HG03108 (cell line): ENCODE data around the gene RHOT2.

ENCODE experiments used
- ATAC-seq: cut with Tn5 transposase; IDR thresholded peaks from one replicate; pipeline ENCODE4 v1.9.1; 2021; ENCODE audit warnings: moderate library complexity; ENCODE audit not compliant: unreplicated experiment

Gene RHOT2

DNA sequence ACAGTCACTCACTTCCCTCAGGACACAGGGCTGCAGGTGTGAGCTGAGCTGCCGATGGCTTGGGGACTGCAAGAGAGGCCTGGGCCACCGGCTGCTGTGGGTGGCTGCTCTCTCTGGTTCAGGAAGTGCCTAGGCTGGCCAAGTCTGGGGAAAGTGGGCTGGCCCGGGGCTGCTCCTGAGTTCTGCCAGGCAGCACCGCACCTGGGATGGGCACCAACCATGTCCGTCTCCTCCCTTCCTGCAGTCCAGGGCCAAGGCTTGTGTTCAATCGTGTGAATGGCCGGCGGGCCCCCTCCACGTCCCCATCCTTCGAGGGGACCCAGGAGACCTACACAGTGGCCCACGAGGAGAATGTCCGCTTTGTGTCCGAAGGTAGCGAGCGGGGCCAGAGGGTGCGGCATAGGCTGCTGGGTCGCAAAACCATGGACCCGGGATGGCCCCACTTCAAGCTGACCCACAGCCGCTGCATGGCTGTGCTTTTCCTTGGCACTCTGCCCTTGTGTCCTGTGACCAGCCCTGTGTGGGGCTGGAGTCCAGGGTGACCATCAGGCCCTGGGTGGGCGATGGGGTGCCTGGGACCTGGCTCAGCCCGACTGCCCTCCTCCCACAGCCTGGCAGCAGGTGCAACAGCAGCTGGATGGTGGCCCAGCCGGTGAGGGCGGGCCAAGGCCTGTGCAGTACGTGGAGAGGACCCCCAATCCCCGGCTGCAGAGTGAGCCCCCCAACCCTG is 20.6 kb upstream of the RHOT2 start:
- ATAC-seq: no peak

DNA sequence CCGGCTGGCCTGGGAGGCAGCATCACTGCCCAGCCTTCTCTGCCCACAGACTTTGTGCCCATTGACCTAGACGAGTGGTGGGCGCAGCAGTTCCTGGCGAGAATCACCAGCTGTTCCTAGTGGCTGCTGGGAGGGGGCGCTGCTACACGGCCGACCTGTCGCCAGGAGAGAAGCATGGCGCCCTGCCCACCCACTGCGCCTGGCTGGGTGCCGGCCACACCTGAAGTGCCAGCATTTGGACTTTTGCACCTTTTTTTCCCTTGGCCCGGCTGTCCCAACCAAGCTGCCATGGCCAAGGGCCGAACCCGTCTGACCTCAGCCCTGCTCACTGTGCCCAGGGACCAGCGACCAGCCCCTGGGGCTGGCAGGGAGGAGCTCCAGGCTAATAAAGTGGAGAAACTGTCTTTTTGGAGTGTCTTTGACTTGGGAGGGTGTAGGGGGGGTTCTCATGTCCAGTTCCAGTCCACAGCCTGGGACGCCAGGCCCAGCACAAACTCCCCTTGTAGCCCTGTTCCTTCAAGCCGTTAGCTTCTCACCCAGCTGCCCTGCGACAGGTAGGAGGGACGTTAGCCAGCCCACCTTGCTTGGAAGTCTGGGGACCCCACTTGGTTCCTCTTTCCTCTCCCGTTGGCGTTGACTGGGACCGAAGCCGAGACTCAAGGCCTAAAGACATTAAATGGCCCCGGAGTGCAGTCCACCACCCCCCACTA is 19.7 kb upstream of the RHOT2 start:
- no peak for ATAC-seq

DNA sequence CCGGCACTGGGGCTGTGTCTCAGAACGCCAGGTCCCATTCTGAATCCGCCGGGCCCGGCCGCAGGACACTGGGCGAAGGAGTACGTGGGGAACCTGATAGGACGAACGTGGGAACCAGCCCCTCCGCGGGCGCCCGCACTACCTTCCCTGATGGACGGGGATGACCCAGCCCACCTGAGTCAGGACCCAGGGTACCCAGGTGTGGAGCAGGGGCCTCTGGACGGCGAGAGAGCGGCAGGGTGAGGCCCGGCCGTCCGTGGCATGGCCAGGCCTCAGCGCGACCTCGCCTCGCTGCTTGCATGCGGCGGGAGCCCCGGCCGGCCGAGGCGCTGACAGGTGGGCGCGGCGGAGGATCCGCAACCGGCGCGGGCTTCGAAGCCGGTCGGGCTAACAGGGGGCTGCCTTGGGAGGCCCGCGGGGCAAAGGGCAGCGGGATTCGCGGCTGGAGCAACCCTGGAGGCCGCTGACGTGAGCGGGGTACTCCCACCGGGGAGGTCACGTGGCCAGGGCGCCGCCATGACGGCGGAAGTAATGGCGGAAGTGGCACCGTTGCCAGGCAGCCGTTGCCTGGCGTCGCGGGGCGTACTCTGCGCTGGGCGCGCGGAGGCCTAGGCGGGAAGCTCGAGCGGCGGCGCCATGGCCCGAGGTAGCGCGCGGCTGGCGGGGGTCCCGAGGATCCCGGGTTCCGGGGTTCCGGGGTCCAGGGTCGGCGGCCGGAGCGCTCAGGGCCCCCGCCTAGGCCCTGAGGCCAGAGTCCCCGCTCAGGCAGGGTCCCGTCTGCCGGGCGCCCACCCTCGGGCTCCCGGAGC is 18.9 kb upstream of the RHOT2 start, which contains the start of gene WDR90:
Gene WDR90, plus strand, starts transcription at position 585 of the 809 bp plus-strand sequence. Its CDS starts 52 bp downstream, at position 637.
- peak; percentile 71 for ATAC-seq

DNA sequence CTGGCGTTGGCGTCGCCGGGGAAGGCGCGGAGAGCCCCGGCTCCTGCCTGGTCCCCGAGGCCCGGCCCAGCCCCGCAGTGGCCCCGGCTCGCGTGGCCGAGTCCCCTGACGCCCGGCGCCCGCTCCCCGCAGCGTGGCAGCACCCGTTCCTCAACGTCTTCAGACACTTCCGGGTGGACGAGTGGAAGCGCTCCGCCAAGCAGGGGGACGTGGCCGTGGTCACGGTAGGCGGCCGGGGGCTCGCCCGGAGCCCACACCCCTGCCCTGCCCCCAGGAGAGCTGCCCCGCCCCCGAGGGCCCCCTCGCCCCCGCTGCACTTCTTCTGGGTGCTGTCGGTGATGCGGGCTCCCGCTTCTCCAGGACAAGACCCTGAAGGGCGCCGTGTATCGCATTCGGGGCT is 18.3 kb upstream of the RHOT2 start:
- no peak for ATAC-seq

DNA sequence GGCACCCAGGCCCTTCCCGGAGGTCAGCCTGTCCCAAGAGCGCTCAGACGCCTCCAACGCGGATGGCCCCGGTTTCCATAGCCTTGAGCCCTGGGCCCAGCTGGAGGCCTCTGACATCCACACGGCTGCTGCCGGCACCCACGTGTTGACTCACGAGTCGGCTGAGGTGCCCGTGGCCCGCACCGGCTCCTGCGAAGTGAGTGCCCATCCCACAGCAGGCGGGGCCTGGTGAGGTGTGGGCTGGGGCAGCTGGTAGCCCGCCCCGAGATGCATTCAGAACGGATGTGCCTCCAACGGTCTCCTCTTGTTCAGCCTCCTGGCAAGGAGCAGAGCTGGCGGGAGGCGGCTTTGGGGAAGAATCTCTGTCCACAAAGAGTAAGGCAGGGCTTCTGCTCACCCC is 16.1 kb upstream of the RHOT2 start:
- no peak for ATAC-seq

DNA sequence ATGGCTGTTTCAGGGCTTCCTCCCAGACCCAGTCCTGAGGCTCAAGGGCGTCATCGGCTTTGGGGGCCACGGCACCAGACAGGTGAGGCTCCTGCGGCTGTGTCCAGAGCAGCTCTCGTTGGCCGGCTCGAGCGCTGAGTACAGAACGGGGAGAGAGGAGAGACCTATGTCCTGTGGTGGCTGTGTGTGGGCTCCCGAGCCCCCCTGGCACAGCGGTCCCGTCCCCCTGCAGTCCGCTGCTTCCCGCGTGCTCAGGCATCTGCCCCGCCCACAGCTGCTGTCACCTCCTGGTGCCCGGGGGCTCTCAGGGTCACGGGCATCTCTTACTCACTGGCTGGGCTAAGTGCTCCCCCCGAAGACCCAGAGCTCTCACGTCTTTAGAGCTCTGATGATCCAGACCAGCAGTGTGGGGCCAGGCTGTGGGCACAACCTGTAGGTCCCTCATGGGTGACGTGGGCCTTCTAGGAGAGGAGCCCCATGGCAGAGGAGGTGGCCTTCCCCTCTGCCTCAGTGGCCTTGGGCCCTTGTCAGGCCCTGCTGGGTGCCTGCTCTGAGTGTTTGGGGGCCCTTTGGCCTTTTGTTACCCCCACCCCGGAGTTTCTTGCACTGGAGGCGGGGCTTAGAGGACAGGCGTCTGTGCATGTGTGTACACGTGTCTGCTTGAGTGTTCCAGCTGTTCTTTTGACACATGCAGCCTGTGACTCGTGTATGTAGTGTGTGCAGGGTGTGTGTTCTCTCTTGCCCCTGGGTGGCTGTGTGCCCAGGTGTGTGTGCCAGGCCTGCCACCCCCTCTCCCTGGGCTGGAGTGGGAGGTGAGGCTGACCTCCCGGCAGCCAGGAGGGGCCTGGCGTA is 15.3 kb upstream of the RHOT2 start:
- ATAC-seq: no peak

DNA sequence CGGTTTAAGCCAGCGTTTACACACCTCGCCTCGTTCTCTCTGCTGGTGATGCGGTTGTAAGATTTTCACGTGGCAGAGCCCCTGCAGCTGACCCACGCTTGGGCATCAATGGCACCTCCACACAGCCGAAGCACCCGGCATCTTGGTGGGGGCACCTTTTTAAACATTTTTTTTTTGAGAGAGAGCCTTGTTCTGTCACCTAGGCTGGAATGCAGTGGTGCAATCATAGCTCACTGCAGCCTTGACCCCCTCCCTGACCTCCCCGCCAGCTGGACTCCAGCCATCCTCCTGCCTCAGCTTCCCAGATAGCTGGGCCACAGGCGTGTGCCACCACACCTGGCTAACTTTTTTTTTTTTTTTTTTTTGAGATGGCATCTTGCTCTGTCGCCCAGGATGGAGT is 13.9 kb upstream of the RHOT2 start:
- no peak for ATAC-seq

DNA sequence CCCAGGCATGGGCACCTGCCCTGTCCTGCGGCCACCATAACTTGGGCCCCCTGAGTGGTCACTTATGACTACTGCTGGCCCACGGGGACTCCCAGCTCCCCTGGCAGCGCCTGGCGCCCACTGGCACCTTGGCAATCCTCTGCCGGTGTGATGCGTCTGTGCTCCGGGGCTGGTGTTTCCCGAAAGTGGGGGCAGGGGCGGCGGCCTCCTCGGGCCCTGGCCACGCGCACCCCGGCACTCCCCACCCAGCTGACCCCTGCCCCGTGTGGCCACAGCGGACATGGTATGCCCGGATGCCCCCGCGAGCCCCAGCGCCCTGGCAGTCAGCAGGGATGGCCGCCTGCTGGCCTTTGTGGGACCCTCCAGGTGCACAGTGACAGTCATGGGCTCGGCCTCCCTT is 10.4 kb upstream of the RHOT2 start:
- ATAC-seq: no peak

DNA sequence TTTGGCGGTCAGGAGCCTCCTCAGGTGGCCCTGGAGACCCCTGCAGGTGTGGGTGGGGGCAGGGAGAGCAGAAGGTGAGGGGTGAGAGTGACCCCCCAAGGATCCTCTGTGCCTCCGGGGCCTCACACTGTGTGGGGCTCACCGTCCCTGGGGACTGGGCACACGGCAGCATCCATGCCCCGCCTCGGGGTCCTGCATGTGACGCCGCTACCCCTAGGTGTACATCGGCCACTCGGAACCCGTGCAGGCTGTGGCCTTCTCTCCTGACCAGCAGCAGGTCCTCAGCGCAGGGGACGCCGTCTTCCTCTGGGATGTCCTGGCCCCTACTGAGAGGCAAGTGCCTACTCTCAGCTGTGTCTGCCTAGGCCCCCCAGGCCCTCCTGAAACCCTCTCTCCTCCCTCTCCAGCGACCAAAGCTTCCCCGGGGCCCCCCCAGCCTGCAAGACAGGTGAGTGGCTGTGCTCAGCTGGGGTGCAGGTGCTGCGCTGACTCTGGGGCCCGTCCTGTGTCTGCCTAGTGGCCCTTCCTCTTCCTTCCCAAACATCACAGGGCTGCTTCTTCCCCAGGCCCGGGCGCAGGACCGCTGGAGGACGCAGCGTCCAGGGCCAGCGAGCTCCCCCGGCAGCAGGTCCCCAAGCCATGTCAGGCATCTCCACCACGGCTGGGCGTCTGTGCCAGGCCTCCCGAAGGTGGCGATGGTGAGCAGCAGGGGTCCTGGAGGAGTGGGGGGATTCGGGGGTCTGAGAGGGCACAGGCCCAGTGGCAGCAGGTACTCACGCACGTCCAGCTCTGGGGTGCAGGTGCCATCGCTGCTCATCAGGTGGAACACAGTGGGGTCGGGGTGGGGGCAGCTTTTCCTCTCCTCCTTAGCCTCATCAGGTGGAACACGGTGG is 9.0 kb upstream of the RHOT2 start:
- ATAC-seq: no peak

DNA sequence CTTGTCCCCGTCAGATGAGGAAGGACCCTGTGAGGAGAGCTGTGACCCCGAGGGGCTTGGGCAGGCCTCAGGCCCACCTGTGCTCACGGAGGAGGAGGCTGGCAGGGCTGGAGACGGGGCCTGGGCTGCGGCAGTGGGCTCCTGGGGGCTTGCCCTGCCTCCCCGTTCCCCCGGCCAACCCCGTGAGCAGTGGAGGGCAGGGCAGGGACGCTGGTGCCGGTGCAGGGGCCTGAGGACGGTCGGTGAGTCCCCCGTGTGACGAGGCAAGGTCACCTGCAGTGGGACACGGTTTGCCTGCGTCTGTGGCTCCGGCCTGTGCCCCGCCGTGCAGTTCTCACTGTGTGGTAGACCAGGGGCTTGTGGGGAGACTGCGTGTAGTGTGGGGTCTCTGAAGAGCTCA is 8.3 kb upstream of the RHOT2 start:
- no peak for ATAC-seq

DNA sequence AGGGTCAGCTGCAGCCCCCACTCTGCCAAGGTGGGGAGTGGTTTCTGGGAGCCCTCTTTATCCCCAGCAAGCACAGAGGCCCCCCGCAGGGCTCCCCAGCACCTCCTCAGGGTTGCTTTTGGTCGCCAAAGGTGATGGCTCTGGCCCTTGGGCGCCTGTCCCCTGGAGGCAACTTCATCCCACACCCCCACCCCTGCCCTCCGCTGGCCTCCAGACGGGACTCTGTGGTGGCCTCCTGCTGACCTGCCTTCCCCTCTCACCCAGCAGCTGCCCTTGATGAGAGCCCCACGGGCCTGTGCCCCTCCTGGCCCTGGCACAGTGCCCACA is 7.8 kb upstream of the RHOT2 start:
- no peak for ATAC-seq

DNA sequence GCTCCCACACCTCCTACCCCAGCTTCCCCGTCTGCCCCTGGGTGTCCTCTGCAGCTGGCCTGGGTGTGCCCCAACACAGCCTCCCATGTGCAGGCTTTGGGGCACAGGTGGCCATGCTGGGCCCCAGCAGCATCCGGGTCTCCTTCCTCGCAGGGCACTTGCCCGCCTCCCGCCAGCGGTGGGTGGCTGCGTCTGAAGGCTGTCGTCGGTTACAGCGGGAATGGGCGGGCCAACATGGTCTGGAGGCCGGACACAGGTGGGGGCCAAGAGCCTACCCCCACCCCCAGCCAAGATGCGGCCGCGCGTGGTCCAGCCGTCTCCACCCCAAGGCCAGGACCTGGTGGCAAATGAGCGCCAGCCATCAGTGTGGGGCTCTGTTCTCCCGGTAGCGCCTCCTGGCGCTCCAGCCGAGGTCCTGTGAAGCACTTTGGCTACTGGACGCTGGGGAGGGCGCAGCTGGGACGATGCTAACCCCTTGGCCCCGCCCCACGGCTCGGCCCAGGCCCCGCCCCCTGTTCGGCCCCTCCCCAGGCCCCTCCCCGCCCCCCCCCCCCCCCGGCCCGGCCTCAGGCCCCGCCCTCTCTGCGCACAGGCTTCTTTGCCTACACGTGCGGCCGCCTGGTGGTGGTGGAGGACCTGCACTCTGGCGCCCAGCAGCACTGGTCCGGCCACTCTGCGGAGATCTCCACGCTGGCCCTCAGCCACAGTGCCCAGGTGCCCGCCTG is 7.3 kb upstream of the RHOT2 start:
- peak; percentile 53 for ATAC-seq

DNA sequence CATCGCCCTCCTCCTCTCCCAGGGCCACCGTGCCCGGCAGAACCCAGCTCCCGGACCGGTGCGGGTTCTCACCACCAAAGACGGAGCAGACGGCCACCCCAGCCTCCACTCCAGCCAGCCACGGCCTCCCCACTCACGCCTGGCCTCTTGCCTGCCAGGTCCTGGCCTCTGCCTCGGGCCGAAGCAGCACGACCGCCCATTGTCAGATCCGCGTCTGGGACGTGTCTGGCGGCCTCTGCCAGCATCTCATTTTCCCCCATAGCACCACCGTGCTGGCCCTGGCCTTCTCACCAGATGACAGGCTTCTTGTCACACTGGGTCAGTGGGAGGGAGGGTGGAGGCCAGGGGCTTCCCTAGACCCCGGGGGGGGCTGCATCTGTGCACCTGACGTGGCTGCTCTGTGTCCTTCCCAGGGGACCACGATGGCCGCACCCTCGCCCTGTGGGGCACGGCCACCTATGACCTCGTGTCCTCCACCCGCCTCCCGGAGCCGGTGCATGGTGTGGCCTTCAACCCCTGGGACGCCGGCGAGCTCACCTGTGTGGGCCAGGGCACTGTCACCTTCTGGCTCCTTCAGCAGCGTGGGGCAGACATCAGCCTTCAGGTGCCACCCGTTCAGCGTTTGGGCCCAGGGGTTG is 6.6 kb upstream of the RHOT2 start:
- no peak for ATAC-seq

DNA sequence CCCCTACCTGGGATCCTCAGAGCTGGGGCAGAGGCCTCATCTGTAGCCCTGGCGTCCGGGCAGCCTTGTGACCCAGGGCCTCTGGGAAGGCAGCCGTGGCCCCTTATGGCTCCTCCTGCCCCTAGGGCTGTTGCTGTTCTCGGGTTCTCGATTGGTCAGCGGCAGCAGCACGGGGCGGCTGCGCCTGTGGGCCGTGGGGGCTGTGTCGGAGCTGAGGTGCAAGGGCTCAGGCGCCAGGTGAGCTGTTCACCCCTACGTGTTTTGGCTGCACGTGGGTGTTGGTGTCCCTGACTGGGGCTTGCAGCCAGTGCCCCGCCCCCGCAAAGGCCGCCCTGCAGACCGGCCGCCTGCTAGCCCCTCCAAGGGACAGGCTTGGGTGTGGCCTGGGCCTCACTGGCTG is 5.8 kb upstream of the RHOT2 start:
- no peak for ATAC-seq

DNA sequence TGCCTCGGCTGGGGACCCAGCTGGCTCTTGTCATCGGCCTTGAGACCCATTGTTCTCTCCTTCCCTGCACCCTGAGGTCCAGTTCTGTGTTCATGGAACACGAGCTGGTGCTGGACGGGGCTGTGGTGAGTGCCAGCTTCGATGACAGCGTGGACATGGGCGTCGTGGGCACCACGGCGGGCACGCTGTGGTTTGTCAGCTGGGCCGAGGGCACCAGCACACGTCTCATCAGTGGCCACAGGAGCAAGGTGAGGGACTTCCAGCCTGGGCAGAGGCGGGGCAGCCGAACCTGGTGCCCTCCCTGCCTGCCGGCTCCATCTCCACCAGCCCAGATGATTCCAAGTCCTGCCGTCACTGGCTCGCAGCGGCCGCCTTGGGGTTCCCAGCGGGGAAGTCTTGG is 5.3 kb upstream of the RHOT2 start:
- ATAC-seq: no peak

DNA sequence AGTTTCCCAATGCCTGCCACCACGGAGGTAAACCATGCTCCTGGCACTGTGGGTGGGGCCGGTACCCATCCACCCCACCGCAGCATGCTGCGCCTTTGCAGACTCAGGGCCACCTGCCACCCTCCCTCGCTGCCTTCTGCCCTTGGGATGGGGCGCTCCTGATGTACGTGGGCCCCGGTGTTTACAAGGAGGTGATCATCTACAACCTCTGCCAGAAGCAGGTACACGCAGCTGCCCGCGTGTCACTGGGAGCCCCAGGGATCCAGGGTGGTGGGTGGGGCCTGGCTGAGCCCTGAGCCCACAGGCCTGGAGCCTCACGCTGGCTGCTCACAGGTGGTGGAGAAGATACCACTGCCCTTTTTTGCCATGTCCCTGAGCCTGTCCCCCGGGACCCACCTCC is 1.4 kb upstream of the RHOT2 start:
- ATAC-seq: no peak

DNA sequence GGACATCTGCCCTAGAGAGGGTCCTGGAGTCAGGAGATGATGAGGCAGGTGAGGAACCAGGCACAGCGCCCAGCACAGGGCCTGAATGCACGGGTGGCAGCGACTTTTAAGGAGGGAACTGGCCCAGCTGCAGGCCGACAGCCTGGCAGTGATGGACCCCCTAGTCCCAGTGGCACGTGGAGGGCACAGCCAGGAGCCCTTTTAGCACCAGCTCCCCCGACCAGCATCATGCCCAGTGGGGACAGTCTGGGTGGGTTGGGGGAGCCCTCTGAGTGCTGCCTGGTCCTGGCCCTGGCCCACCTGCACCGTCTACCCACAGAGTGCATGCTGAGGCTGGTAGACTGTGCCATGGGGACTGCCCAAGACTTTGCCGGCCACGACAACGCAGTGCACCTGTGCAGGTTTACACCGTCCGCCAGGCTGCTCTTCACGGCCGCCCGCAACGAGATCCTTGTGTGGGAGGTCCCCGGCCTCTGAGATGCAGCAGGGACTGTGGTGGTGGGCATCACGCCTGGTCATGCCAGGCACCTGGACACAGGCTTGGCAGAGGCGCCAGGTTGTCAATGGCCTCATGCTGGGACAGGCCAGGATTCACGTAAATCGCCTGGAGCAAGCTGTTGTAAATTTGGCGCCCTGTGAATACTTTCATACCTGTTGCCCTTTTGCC is 686 bp upstream of the RHOT2 start:
- no peak for ATAC-seq

DNA sequence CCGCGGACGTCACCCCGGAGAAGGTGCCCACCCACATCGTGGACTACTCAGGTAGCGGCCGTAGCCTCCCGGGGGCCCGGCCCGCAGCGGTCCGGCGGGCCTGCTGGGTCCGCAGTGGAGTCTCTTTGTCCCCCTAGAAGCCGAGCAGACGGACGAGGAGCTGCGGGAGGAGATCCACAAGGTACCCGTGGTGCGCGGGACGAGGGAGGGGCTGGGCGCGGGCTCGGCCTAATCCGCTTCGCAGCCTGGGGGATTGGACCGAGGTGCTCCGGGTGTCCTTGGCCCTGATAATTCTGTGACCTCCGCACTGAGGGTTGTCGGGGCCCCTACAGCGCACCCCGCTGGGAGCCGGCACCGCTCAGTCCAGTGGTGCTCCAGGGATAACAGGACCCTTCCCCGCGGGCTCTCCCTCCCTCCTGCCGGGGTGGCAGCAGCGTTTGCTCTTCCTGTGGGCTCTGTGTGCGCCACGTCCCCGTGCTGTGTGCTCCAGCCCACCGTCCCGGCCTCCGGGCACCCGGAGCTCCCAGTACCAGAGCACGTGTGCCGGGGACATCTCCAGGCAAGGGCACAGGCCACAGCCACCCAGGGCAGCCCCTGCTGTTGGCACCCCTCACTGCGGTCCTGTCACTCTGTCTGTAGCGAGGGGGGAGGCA is 713 bp downstream of the RHOT2 start:
- no peak for ATAC-seq
